NCI-H187 treated with DMSO at 0.1 percent for 48 hours (cell line): ENCODE data around the gene D2HGDH.
"Not testable (repeated sequence)": the region's sequence is repeated elsewhere in the genome, so short reads cannot be mapped to it uniquely, and the experiment has no call there.

Source experiments
- DNase-seq: peaks from one replicate; lab custom pipeline; 2025; lab: John Stamatoyannopoulos, UW

D2HGDH gene

DNA sequence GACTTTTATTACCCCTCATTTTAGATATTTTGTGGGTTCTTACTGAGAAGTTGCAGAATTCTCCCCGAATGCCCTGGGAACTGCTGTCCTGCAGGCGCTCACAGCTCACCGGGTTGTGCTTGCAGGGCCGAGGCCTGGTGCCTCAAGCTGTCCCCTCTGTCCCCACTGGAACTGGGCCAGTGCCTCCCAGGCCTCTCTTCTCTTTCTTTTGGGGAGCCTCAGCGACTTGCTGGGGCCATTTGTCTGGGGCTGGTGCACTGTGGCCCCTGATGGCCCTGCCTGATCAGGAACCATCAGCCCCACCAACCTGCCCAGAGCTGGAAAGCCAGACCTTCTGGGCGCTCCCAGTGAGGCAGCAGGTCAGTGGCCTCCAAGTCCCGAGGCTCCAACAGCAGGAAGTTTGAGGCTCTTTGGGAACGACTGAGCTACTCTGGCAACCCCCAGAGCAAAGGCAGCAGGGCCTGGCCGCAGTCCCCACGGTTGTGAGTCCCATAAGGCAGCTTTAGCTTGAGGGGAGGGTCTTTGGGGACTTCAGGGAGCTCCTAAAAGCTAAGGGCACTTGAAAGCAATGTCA, 59.9 kb downstream of the D2HGDH start:
- no peak for DNase-seq

DNA sequence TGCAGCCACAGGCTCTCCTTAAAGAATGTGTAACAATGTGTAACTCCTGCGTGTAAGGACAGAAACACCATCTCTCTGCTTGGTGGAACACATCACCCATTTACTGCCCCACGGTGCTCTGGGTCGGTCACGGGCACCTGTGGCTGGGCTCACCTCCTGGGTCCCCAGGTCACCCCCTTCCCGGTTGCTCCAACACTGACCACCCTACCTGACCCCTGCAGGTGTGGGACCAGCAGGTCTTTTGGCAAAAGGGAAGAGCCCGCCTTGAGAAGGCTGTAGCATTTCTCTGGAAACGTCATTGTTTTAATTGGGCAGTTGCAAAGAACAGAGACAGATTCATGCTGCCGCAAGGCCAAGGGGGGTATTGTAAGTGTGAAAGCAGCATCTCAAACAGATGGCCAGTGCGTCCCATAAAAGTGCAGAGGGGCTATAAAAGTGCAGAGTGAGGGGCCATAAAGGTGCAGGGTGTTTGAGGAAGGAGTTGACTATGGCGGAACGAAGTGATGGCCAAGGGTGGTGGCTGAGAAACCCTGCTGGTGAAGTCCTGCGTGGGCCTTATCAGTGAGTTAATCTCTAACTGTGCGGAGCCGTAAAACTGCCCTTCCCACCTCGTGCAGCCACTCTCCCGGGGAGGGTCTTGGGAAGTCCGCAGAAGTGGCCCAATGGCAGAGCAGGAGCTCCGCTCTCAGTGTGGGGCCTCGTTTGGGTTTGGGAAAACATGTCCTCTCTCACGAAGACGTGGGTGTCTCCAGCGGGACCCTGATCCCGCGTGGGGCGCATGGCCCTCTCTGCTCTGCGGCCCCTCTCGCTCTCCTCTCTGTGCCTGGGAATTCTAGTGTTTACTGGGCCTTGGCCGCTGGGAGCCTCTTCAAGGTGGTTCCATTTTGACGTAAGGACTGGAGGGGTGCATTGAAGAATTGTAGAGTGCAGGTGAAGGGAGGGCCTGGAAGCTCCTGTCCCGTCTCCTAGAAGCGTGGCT, 60.9 kb downstream of the D2HGDH start:
- DNase-seq, result no peak

DNA sequence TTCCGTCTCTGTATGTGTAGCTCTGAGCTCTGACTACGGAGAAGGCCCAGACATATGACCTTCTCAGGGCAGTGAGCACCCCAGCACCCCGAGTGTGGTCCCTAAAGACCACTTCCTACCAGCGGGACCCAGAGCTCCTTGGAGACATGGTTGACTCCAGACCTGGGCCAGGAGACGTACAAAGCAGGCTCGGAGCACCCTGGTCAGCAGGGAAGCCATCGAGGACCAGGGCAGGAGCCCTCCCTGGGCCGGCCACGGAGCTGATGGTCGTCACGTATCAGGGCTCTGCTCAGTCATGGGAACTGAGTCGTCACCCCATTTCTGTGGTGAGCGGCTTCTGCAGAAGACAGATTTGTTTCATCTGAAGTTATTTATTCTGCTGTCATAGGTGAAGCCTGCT, 61.8 kb downstream of the D2HGDH start:
- DNase-seq, result no peak

DNA sequence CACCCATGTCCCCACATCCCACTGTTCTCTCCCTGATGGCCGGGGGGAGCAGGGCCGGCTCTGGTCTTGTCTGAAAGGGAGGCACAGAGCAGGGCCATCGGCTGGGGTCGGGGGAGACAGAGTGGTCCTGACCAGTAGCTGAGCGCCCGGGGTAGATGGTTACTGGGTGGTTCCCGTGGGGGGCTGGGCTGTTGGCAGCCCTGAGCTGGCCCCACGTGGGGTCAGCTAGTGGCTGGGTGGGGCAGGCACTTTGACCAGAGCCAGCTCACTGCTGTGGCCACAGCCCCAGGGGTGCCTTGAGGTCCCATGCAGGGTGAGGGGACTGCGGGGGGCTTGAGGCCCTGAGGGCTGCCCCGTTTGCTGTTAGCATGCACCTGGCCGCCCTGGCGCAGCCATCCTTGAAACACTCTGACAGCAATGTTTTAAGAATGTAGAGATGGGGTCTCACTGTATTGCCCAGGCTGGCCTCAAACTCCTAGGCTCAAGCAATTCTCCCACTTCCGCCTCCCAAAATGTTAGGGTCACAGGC, 62.2 kb downstream of the D2HGDH start:
- no peak for DNase-seq

DNA sequence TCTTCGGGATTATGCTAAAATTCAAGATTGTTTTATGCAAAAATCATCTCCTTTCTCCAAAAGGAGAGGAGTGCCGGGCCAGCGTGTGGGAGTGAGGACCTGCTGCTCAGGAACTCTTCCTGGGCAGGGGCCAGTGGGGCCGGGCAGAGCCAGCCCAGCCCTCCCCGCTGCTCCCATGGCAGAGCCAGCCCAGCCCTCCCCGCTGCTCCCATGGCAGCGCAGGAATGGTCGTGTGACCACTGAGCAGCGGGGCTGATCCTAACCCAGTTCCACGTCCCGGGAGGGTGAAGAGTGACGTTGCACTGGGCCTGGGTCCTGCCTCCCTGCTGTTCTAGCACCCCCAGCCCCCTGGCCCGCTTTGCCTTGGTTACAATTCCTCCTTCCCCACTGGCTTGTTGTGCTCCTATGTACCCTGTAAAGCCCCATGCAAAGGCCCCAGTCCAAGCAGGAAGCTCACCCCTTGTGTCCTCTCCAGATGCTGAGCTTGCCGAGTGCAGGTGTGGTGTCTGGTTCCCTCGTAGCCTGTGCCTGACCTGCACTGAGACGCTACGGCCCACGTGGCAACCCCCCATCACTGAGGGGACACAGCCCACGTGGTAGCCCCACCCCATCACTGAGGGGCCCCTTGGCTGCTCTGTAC, 63.1 kb downstream of the D2HGDH start:
- no peak for DNase-seq

DNA sequence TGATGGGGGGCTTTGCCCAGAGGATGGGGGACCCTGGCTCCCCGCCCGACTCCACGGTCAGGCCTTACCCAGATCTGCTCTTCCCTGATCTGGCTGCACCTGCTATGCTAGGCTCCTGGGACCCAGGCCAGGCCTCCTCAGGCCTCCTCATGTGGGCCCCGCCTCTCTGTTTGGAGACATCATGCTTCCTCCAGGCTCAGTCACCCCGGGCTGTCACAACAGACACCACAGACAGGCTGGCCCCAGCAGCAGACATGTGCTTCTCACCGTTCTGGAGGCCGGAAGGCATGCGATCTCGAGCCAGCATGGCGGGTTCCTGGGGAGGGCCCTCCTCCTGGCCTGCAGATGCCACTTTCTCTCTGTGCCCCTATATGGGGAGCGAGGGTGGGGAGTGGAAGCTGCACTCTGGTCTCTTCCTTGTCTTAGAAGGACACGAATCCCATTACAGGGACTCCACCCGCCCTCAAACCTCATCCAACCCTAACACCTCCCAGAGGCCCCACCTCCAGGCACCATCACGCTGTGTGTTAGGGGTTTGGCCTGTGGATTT, 63.7 kb downstream of the D2HGDH start:
- no peak for DNase-seq

DNA sequence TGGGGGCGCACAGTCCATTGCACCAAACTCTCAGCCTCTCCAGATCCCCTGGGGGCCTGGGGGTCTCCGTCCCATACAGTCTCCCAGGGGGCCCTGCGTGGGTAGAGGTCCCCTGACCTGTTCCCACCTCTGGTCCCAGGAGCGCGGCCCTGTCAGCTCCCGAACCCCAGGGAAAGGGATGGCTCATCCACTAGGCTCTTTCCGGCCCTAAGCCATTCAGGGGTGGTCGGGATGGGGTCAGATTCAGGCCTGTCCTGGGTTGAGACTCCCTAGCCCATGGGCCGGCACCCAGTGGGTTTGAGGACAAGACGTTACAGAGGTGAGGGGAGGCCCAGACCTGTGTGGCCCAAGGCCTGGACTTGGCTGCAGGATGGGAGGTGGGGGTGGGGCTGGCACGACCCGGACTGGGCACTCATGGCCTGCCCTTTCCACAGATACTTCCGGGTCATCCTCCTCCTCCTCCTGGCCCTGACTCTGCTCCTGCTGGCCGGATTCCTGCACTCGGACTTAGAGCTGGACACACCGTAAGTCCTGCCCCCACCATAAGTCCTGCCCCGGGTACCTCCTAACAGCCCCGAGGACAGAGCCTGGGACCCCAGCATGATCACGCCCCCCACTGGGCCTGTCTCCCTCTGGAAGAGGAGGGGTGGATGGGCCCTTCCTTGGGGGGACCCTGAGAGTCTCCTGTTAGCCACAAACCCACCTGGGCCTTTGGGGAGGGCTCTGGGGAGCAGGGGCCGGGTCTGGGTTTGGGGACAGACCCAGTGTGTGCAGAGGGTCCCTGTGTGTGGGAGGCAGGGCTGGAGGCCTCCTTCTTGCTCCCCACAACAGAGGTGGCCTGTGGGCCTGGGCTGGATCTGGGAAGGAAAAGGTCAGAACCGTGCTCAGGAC, 64.4 kb downstream of the D2HGDH start:
- DNase-seq, result no peak

DNA sequence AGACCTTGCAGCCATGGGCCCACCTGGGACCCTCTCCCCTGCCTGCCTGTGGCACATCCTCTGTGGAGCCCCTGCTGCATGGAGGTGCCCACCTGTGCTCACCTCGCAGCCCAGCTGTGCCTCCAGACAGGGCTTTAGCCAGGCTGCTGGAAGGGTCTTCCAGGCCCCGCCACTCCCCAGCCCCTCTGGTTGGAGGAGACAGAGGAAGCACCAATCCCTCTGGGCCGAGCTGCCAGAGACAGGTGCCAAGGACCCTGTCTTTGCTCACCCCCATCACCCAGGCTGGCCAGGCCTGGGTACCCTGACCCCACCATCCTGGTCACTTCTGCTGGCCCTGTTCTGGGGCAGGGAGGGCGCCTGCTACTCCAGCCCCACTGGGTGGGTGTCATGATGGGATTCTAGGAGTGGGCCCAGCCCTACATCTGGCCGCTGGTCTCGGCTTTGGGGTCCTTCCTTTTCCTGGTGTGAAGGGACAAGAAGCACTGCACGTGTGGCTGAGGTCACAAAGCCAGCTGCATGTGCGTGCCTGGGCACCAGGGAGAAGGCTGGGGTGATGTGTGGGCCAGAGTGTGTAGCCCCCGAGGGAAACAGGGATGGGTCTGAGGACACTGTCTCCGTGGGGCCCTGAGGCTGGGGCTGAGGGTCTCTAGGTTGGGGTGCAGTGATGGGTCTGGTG, 65.2 kb downstream of the D2HGDH start:
- no peak for DNase-seq

DNA sequence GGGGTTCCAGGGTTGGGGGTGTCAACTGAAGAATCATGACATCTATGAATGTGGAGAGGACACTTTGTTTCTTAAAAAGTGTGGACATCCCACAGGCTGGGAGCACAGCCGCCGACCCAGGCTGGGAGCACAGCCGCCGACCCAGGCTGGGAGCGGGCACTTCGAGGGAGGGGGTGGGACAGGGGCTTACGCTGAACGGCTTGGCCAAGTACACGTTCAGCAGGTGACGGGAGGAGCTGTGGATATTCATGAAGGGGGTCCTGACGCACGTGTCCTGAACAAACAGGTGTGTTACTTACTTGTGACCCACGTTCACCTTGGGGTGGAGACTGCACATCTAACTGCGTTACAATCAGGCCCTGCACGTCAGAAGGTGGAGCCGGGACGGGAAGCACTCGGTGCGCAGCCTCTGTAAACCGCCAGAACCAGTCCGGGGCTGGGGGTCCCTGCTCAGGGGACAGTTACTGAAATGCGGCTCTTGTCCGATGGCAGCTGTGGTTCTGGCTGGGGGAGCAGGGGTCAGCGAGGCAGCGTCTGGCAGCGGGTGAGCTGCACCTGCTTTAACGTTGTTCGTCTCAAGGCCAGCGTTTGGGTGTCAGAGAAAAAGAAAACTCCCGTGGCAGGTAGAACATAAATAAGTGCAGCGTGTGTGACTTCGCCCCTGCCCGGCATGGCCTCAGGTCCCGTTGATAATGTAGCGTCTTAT, 65.9 kb downstream of the D2HGDH start:
- not testable (repeated sequence) for DNase-seq

DNA sequence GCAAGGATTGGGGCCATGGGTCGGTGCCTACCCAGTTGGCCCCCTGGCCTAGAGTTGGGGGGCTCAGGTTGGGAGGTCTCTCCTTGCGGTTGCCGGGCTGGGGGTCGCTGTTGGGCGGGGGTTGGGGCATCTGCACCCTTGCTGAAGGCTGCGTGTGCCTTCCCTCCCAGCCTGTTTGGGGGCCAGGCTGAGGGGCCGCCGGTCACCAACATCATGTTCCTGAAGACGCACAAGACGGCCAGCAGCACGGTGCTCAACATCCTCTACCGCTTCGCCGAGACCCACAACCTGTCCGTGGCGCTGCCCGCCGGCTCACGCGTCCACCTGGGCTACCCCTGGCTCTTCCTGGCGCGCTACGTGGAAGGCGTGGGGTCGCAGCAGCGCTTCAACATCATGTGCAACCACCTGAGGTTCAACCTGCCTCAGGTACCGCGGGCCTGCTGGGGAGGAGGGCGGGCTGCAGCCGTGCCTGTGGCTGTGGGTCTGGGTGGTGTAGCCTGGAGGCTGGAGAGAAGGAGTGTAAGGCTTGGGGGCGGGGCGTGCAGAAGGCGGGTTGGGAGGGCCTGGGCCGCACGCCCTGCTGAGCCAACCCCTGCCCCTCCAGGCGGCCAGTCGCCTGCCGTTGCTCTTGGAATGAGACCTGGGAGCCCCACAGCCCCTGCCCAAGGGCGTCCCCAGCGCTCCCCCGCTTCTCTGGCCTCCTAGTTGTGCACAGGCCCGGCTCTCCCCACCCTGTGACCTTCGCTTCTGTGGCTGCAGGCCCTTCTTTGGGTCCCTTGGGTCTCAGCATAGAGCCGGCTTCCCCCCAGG, 67.4 kb downstream of the D2HGDH start:
- no peak for DNase-seq

DNA sequence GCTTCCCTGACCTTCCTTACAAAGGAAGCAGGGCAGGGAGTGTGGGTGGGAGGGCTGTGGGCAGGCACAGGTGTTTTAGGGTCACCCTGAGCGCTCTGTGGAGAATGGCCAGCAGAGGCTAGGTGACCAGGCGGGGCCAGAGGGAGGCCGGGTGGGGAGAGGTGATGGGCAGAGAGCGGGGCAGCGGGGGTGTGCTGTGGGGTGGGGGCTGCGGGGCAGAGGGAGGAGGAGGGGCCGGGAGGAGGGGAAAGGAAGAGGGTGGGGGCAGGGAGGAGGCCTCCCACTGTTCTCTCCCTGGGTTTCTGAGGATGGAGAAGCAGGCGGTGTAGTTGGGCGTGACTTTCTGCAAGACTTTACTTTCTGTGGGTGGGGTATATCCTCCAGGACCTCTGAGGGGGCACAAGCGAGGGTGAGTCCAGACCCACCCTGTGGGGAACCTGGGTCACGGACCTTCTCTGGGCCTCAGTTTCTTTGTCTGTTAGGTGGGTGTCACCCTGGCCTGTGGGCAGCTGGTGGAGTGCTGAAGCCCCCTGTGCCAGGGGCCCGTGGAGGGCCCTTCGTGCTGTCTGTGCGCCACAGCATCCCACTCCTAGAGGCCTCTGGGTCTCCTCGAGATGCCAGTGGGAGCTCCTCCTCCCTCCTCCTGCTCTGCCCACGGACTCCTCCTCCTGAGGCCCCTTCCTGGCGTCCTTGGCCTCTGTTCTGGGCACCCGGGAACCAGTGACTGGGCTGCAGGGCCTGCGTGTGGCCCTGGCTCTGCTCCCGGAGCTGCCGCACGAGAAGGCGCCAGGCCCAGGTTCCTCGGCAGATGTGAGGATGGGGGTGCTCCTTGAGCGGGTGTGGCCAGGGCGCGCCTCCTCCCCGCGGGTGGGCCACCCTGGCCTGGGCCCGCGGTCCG, 68.2 kb downstream of the D2HGDH start:
- DNase-seq, result no peak

DNA sequence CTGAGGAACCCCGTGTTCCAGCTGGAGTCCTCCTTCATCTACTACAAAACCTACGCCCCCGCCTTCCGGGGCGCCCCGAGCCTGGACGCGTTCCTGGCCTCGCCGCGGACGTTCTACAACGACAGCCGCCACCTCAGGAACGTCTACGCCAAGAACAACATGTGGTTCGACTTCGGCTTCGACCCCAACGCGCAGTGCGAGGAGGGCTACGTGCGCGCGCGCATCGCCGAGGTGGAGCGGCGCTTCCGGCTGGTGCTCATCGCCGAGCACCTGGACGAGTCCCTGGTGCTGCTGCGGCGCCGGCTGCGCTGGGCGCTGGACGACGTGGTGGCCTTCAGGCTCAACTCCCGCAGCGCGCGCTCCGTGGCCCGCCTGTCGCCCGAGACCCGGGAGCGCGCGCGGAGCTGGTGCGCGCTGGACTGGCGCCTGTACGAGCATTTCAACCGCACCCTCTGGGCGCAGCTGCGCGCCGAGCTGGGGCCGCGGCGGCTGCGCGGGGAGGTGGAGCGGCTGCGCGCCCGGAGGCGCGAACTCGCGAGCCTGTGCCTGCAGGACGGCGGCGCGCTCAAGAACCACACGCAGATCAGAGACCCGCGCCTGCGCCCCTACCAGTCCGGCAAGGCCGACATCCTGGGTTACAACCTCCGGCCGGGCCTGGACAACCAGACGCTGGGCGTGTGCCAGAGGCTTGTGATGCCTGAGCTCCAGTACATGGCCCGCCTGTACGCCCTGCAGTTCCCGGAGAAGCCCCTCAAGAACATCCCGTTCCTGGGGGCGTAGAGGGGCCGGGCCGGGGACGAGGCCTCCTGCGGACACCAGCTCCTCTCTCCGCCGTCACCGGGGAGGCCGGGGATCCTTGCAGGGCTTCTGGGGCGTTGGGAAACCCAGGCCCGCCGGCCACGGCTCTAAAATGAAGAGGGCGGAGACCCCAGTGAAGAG, 69.2 kb downstream of the D2HGDH start:
- no peak for DNase-seq

DNA sequence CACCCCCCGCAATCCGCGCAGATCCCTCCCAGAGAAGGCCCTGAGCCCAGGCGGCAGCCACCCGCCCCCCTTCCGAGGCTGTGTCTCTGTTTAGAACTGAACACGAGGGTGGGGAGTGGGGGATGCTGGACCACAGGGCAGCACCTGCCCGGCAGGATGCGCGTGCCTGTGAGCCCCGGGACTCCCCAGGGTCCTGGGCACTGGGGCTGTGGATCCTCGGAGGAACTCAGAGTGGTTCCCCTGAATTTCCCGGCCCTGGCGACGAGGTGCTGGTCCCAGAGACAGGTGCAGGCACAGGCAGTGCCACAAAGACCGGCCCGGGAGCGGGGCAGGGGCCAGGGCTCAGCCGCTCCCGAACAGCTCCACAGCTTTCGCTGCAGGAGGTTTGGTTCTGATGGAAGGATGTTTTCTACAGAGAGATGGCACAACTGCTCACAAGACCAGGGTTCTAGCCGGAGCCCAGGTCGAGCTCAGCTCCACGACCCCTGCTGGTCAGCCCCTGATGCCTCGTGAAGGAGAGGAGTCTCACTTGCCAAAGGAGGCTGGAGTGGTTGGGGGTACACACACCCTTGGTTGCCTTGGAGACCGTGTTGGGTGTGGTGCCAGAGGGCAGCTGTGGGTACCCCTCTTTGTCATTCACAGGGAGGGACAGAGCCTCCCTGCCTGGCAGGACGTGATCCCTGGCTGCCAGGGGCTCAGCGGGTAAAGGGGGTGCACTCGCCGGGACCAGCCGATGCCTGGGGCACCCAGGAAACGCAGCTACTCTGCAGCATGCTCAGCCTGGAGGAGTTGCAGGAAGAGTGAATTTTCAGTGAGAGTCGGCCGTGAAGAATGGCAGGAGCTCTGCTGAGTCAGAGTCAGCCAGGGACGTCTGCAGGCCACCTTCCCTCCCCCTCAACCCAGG, 70.1 kb downstream of the D2HGDH start:
- no peak for DNase-seq

DNA sequence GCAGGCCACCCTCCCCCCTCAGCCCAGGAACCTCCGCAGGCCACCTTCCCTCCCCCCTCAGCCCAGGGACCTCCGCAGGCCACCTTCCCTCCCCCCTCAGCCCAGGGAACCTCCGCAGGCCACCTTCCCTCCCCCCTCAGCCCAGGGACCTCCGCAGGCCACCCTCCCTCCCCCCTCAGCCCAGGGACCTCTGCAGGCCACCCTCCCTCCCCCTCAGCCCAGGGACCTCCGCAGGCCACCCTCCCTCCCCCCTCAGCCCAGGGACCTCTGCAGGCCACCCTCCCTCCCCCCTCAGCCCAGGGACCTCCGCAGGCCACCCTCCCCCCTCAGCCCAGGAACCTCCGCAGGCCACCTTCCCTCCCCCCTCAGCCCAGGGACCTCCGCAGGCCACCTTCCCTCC, 71.8 kb downstream of the D2HGDH start:
- DNase-seq, result not testable (repeated sequence)

DNA sequence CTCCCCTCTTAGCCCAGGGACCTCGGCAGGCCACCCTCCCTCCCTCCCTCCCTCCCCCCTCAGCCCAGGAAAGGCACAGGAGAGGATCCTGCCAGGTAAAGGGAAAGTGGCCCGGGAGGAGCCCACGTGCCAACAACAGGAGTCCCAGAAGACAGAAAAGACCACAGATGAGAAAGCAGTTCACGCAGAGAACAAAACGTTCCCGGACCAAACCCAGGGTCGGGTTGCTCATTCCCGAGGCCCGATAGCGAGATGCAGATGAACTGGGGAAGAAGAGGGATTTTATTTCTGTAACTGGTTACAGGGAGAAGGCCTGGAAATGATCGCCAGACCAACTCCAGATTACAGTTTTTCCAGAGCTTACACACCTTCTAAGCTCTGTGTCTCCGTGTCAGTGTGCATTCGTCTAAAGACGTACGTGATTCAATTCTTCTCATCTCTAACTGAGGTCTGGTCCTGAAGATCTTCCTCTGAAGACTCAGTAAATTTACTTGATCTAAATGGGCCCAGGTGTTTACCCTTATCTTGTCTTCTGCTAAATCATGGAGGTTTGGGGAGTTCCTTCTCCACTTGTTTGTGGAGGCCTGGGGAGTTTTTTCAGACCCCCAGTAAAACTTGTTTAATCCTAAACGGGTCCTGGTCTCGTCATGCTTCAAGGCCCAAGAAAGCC, 73.8 kb downstream of the D2HGDH start:
- DNase-seq, result no peak
